ENCODE results near the gene FILIP1L. TPM values are rescaled to one million over a fixed set of nuclear protein-coding genes. Genes with fewer than 3 reads are reported as not detected.
"Not testable (repeated sequence)": the region's sequence is repeated elsewhere in the genome, so short reads cannot be mapped to it uniquely, and the experiment has no call there.

The FILIP1L gene
- total RNA-seq, 2 donors from 2014 or later = 370 to 630 TPM

DNA sequence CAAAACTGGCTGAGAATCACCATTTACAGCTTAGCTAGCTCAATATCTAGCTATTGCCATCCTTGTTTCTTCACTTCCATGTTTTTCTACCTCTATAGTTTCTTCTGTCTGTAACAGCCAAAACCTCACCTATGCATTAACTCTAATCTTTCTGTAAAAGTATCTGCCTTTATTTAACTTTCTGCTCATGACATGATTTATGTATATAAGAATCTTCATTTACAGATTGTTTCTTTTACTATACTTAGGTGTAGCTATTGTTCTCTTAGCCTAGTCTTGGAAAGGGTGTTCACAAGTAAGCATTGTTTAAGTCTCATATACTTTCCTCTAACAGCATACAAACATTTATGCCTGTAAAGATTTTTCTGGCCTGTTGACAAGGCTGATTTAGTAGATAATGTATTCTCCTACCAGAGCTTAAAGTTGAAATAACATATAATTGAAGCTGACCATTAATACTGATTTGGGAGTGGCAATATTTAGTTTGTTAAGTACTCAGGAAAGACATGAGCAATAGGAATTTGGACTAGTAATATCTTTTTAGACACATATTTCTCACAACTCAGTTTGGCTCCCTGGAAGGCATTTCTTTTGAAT lies 9.4 kb downstream of the FILIP1L start:
- no peak for DNase-seq (ENCODE audit: low spot score)
- intact Hi-C loops (cut with DNase I) = no loop called here

DNA sequence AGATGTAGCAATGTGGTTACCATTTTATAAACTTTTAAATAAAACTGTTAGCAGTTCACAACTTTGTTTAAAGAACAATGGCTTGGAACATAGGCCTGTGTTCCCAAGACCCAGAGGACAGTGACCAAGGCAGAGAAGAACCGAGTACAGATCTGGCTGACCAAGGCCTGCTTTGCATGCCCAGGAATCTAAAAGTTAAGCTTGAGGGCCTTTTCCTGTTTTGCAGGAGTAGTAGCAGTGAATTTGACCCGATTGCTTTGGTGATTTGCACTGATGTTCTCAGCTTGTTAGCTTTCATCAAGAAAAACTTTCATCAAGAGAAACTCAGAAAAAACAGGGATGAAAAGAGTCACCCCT lies 9.9 kb downstream of the FILIP1L start:
- no peak for DNase-seq (ENCODE audit: low spot score)
- intact Hi-C loops (cut with DNase I) = no loop called here

DNA sequence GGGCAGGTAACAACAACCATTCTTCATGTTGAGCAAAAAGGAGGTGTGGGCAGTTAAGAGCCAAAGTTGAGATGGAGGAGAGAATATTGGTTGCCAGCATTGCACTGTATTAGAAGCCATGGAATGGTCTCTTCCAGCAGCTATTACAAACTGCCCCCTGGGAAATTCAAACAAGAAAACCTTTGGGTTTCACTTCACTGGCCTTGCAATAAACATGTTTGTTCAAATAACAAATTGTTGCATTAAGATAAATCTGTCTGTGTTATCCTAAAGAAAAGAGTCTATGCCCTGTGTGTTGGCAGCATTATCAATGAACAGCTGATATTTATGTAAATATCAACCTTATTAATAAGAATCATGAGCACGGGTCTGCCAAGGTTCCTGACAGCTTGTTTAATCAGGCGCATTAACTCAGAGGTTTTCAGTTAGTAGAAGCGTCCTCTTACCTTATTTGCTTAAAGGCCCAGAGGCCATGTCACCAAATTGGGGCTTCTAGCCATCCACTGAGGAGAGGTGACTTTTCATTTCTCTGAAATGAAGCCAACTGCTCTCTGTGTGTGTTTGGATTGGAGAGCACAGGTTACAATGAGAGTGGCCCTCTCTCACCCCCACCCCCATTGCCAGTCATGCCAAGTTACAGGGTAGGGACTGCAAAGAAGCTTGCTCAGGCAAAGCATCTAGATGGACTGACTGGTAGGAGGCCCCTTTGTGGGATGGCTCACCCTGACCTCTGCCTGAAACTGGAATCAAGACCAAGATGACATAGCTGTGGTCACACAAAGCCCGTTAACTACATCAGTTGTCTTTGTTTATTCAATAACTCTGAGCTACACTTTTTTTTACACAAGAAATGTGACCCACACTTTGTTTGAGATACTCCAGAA lies 10.5 kb downstream of the FILIP1L start:
- no peak for DNase-seq (ENCODE audit: low spot score)
- intact Hi-C loops (cut with DNase I) = no loop called here

DNA sequence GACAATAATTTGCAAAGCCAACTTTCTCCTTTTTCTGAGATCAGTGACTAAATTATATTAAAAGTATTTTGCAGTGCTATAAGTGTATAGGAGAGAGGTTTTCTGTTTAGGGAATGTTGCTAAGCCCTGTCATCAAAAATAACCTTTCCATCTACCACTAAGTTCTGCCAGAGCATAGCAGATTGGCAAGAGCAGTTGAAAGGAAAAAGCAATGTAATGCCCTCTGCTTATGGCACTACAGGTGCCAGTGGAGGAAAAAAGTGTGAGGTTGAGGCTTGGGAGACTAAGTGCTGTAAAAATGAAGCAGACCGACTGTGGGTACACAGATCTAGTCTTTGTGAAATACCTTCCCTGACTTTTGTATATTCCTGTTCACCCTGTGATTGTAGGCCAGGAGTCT lies 11.5 kb downstream of the FILIP1L start:
- intact Hi-C loops (cut with DNase I) = no loop called here

DNA sequence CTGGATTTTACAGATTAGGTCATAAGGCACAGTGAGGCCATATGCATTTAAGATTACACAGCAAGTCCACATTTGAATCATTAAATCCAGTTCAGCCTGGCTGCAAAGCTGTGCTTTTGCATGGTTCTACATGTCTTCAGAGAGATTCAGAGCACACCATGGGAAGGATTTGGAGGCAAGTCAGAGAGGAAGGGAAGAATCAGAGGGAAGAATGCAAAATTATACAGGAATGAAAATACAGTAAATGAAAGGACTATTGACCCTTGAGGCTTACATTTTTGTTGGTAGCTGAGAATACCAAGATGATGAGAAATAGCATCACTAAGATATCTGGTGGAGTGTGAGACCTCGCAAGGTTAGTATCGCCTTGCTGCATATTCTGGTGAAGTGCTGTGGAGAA lies 13.9 kb downstream of the FILIP1L start:
- no peak for DNase-seq (ENCODE audit: low spot score)
- intact Hi-C loops (cut with DNase I) = no loop called here

More for the DNA sequence above, 11.5 kb downstream of the FILIP1L start:
- no peak for DNase-seq (ENCODE audit: low spot score)

DNA sequence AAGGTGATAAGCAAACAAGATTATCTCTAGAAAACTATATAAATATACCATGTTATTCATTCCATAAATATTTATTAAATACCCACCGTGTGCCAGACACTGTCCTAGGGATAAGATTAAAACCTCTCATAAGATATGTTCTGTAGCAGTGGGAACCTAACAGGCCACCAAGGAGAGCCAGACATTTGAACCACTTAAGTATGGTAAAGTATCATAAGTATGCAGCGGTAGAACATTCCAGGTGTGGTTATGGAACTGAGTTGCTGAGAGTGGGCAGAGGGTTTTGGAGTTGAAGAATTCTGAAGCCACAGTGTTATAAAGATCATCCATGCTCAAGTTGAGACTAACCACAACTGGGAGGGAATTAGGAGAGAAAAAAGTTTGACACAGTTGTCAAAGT lies 14.7 kb downstream of the FILIP1L start:
- intact Hi-C loops (cut with DNase I) = no loop called here
- DNase-seq (ENCODE audit: low spot score) = no peak

DNA sequence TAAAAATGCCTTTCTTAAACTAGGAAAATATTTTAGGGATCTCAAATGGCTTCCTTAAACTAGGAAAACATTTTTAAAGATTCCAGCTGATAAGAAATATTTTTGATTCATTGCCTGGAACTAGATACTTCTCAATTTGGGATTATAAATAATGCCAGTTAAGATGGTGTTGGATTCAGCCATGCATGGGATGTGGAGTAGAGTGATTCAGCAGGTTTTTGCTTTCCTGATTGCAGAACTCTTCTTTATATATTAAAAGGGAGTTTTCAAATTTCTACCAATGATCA lies 15.6 kb downstream of the FILIP1L start:
- DNase-seq (ENCODE audit: low spot score) = no peak
- intact Hi-C loops (cut with DNase I) = no loop called here

DNA sequence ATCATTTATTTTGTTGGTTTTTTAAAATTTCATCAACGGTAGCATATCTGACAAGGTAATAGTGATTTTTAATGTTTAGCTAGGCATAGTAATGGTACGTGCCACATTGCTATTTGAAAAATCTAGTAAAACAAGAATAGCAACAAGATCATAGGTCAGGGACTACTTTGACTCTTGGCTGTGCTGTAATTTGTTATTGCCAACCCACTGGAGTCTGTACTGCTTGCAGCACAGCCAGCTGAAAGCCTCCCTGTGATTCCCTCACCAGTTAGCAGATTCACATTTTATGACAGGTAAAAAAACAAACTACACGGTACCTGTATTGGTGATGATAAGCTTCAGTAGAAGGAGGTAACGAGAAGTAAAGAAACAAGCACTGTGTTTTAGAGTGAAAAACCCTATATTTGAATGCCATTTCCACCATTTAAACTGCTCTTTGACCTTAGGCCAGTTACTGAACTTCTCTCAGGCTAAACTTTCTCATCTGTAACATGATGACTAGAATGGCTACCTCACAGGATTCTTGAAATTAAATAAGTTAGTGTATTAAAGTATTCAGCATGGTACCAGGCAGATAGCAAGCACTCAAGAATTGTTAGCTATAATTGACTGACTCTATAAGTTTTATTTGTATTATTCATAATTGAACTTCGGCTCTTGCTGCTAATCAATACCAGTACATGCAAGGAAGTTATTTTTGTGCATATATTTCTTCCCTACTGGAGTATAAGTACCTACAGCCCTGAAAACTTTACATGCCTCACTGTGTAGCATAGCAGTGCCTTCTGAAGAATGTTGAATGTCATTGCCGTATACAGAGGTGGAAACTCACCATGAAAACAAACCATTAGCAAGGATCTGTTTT lies 16.1 kb downstream of the FILIP1L start:
- intact Hi-C loops (cut with DNase I) = no loop called here
- DNase-seq (ENCODE audit: low spot score) = no peak

DNA sequence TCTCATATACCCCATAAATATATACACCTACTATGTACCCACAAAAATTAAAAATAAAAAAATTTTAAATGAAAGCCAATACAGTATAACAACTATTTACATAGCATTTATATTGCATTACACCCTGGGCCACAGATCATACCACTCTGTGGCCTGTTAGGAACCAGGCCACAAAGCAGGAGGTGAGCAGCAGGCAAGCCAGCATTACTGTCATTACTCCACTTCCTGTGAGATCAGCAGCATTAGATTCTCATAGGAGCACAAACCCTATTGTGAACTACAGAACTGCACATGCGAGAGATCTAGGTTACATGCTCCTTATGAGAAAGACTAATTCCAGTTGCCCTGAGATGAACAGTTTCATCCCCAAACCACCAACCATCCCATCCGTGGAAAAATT lies 17.4 kb downstream of the FILIP1L start:
- DNase-seq (ENCODE audit: low spot score) = no peak
- intact Hi-C loops (cut with DNase I) = no loop called here

DNA sequence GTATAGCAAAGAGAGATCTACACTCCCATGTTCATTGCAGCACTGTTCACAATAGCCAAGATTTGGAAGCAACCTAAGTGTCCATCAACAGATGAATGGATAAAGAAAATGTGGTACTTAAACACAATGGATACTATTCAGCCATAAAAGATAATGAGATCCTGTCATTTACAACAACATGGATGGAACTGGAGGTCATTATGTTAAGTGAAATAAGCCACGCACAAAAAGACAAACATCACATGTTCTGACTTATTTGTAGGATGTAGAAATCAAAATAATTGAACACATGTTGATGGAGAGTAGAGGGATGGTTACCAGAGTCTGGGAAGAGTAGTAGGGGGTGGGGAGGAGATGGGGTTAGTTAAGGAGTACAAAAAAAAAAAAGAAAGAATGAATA lies 18.0 kb downstream of the FILIP1L start:
- DNase-seq (ENCODE audit: low spot score); intact Hi-C loops (cut with DNase I): not testable (repeated sequence)

DNA sequence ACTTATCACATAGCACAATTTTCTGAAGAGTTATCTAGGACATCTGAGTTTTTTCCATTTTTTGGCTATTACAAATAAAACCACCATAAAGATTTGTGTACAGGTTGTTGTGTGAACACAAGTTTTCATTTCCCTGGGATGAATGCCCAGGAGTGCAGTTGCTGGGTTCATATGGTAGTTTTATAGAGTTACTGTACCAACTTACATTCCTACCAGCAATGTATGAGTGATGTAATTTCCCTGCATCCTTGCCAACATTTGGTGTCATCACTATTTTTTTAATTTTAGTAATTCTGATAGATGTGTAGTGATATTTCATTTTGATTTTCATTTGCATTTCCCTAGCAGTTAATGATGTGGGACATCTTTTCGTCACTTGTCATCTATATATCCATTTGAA lies 20.5 kb downstream of the FILIP1L start:
- intact Hi-C loops (cut with DNase I) = no loop called here
- no peak for DNase-seq (ENCODE audit: low spot score)

DNA sequence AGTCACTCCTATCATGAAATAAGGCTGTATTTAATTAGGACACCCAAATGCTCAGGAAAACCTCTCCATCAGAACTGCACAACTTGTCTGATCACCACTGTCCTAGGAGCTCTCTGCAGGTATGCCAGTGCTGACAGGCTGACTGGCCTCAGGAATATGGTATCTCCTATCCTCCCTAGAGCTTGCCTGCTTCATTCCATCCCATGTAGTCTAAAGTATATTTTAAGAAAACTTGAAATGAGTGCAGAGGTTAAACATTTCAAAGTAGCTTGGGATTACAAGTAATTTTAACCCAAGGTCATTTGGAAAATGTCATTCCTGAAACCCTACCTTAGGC lies 23.7 kb downstream of the FILIP1L start:
- no peak for DNase-seq (ENCODE audit: low spot score)
- intact Hi-C loops (cut with DNase I) = no loop called here

DNA sequence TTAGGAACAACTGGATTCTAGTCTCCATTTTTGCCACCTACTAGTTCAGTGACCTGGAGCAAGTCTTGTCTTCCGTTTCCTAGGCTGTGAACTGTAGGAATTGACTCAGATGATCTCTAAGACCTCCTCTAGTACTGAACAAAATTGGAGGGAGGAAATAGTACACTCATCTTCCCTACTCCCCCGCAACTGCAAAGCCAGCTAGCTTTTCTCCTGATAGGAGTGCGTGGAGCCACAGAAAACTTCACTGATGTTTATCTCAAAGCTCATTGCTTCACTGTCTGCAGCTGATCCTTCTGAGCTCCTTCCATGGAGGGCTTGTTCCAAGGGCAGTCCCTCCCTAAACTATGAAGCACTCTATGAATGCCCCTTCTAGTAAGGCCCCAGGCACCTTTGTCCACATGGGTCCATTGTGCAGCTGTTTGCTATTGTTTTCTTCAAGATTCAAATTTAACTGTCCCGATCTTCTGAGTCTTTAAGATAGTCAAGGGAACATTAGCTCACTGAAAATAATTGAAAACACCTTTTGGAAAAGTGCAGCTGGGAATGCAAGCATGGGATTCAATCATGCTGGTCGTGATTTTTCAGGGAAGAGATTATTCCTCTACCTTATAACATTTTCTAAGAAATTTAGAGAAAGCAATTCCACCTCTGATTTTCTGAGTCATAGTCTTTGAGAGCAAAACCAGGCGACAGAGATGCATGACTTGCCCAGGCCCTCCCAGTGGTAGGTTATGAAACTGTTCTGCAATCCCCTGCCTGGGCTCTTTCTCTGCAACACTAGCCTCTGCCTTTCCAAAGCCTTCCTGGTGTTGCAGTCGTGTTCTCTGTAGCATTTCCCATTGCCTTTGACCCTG lies 24.3 kb downstream of the FILIP1L start:
- intact Hi-C loops (cut with DNase I) = loop anchor here in 1 of 2 donors (5.0 kb wide), 1 partner anchor 62 kb away; no protein-coding TSS in a partner anchor
- DNase-seq (ENCODE audit: low spot score) = no peak

DNA sequence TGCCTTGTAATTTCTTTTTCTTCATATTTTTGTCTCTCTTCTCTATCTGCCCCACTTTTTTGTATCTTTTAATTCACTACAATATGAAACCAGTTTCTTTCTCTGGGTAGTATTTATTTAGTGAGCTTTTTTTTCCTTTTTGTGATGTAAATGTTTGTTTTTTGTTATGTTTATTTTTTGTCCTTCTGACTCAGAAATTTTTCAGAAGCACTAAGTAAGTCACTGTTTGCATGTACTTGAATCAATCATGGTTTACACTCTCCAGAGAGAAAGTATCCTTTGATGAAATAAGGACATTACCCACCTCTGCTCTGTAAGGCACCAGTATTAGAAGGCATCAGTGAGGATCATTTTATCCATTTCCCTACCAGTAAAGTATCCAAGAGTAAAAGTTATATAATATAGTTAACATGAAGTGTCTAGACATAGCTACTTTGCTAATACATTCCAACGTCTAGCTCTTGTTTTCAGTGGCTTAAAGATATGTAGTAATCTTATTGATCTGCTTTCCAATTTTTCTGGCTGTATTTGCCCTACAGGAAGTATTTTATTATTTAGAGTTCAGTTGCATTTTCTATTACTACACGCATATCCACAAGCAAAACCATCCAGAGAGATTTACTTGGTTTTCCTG lies 25.4 kb downstream of the FILIP1L start:
- no peak for DNase-seq (ENCODE audit: low spot score)
- intact Hi-C loops (cut with DNase I) = loop anchor here in 1 of 2 donors (5.0 kb wide), 1 partner anchor 63 kb away; no protein-coding TSS in a partner anchor

DNA sequence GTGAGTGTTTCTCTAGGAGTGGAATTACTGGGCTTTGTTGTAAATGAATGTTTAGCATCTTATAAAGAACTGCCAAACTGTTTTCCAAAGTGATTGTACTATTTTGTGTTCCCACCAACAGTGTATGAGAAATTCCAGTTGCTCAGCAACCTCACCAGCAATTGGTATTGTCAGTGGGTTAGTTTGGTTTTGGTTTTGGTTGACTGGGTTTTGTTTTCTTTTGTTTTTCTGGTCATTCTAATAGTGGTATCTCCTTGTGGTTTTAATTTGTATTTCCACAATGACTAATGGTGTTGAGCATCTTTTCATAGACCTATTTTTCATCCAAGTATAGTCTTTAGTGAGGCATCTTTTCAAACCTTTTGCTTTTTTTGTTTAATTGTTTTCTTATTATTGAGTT lies 27.1 kb downstream of the FILIP1L start:
- intact Hi-C loops (cut with DNase I) = loop anchor here in 1 of 2 donors (5.0 kb wide), 1 partner anchor 65 kb away; no protein-coding TSS in a partner anchor
- DNase-seq (ENCODE audit: low spot score) = no peak

DNA sequence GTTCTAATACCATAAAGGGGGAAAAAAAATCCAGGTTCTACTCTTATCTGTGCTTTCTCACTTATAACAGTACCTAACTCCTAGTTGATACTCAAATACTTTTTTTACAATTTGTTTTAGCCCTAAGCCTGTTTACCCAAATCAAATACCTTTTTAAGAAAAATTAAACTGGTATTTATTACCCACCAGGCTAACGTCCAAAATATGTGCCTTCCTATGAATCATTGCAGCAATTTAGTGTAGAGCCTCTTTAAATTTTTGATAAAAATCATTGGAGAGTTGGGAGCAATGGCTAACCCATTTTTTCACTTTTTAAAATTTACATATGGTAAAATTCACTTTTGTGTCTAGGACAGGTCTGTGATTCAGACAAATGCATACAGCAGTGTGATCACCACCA lies 27.9 kb downstream of the FILIP1L start:
- intact Hi-C loops (cut with DNase I) = loop anchor here in 1 of 2 donors (5.0 kb wide), 1 partner anchor 66 kb away; no protein-coding TSS in a partner anchor
- no peak for DNase-seq (ENCODE audit: low spot score)

DNA sequence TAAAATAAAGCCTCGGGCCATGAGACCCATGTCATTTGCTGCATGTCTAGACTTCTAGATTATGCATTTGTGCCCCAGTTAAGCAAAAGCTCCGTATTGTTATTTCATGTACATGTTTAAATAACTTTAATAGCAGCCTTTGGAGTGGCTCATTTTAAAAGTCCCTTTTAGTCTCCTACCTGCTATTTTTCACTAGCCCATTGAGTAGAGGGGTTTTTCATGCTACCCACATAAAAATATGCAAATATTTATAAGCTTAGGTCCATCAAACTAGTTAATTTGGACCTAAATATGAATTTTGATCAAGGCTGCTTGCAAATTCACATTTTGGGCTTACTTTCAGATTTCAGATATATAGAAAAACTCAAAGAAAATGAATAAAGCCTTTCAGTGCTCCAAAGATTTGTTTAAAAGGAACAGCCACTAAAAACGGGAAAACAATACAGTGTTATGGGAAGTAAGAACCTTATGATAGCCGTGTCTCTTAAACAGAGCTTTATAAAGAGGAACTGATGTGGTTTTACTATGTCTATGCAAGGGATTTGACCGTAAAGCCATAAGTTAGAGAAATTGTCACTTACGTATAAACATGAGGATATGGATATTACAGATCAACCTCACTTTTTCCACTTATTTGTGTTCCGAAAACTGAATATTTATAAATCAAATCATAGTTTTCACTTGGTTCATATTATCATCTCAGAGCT lies 30.0 kb downstream of the FILIP1L start:
- no peak for DNase-seq (ENCODE audit: low spot score)
- intact Hi-C loops (cut with DNase I) = no loop called here

DNA sequence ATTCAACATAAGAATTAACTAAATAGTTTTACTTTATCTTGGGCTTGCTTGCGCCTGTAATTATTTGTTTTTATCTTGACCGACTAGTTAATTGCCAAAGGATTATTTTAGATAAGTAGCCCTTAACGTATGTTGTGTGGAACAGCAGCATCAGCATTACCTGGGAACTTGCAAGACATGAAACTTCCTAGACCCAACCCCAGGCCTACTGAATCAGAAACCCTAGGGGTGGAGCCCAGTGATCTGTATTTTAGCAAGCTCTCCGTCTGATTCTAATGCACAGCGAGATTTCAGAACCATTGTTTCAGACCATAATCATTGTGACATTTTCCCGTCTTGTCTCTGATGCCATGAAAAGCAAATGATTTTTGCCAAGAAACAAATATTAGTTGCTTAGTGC lies 31.1 kb downstream of the FILIP1L start:
- DNase-seq (ENCODE audit: low spot score) = no peak
- intact Hi-C loops (cut with DNase I) = no loop called here

All from posterior vena cava (tissue), 2 donors.